Osteoblast (primary cell): ENCODE data around the gene CDC42BPG. TPM values are rescaled to one million over a fixed set of nuclear protein-coding genes. Genes with fewer than 3 reads are reported as not detected.

Experiments used
- DNase-seq: peaks from one replicate; pipeline ENCODE4 v3.0.0; 2011; ENCODE audit warnings: low spot score, mixed read lengths; ENCODE audit not compliant: insufficient read length; ENCODE audit errors: missing footprints
- H2AFZ ChIP-seq: 2 replicates; pipeline ENCODE4 v1.6.0; 2011; ENCODE audit warnings: mild to moderate bottlenecking, low read length
- H3K27ac ChIP-seq: 2 replicates; pipeline ENCODE4 v1.5.1; 2011; ENCODE audit warnings: mild to moderate bottlenecking, low read depth, low read length, moderate library complexity
- H3K27me3 ChIP-seq: 2 replicates; pipeline ENCODE4 v1.6.0; 2012; ENCODE audit warnings: mild to moderate bottlenecking, control low read depth, inconsistent platforms, low read length, moderate library complexity; ENCODE audit not compliant: insufficient read depth
- H3K36me3 ChIP-seq: 2 replicates; pipeline ENCODE4 v1.5.1; 2011; ENCODE audit warnings: mild to moderate bottlenecking, low read length, control low read depth, moderate library complexity; ENCODE audit not compliant: insufficient read depth
- H3K4me1 ChIP-seq: 2 replicates; pipeline ENCODE4 v1.5.1; 2011; ENCODE audit warnings: mild to moderate bottlenecking, low read length, control low read depth, moderate library complexity; ENCODE audit not compliant: insufficient read depth
- H3K4me2 ChIP-seq: 2 replicates; pipeline ENCODE4 v1.6.0; 2011; ENCODE audit warnings: mild to moderate bottlenecking, low read length; ENCODE audit not compliant: insufficient read depth
- H3K4me3 ChIP-seq: fragments of 200-600 bp; sonication (generic); 3 replicates; pipeline ENCODE4 v1.5.1; 2012; ENCODE audit warnings: mild to moderate bottlenecking, low read length, inconsistent platforms; ENCODE audit not compliant: insufficient read depth
- H3K79me2 ChIP-seq: 2 replicates; pipeline ENCODE4 v1.6.0; 2012; ENCODE audit warnings: mild to moderate bottlenecking, low read length, control low read depth, inconsistent platforms; ENCODE audit not compliant: insufficient read depth
- H3K9me3 ChIP-seq: 2 replicates; pipeline ENCODE4 v1.5.1; 2011; ENCODE audit warnings: low read depth, low read length, control low read depth
- H4K20me1 ChIP-seq: 2 replicates; pipeline ENCODE4 v1.6.0; 2012; ENCODE audit warnings: mild to moderate bottlenecking, low read length, control low read depth; ENCODE audit not compliant: insufficient read depth
- total RNA-seq: library from RNA; depleted of rRNA; stranded (reverse); fragments of >200 nt; gene quantifications from 2 replicates; pipeline ENCODE4 v1.2.3, GENCODE V29; 2012
- TF ChIP-seq, protein P1 (sequence below): IDR thresholded peaks from 2 replicates; pipeline ENCODE4 v1.5.1; 2011; ENCODE audit warnings: mild to moderate bottlenecking, low read depth, low read length, moderate library complexity; ENCODE audit errors: extremely low read depth

CDC42BPG gene
- total RNA-seq, 1 donor = under 0.01 TPM

DNA sequence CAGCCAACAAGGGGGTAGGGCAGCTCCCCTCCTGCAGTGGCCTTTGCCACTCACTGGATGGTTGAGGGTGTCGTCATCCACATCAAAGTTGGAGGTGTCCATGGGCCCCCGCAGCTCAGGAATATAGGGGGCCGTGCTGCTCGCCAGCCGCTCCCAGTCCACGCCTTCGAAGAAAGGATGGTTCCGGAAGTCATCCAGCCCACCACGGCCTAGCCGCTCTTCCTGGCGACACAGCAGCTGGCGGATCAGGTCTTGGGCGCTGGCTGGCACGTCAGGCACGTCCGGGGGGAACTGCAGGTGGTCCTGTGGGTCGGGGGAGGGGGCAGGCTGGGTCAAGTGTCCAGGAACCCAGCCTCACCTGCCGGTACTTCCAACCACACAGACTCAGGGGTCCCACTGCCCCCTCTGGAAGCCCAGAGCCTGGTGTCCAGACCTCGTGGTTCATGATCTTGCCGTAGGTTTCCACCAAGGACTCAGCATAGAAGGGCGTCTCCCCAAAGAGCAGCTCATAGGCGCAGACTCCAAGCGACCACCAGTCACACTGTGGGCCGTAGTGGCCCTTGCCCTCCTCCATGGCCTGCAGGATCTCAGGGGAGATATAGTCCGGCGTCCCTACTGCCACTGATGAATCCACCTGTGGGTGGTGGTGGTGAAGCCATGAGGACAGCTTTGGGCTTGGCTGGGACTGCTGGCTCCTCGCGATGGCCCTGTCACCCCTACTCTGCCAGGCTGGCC, 5.7 kb downstream of the CDC42BPG start:
- Histone ChIP-seq H3K9me3 (no peaks in the 10 kb centered on the region), H3K4me2 (no peak overlapping the region), H2AFZ (no peak overlapping the region), H3K27me3 (no peaks in the 10 kb centered on the region), H3K36me3 (no peaks in the 10 kb centered on the region), H3K4me3 (no peak overlapping the region), H4K20me1 (peaks cover under 1% of the 10 kb centered on the region), H3K27ac (no peak overlapping the region), H3K79me2 (no peaks in the 10 kb centered on the region), H3K4me1 (no peaks in the 10 kb centered on the region)
- DNase-seq = peak; percentile 72
- TF ChIP-seq, protein P1, sequence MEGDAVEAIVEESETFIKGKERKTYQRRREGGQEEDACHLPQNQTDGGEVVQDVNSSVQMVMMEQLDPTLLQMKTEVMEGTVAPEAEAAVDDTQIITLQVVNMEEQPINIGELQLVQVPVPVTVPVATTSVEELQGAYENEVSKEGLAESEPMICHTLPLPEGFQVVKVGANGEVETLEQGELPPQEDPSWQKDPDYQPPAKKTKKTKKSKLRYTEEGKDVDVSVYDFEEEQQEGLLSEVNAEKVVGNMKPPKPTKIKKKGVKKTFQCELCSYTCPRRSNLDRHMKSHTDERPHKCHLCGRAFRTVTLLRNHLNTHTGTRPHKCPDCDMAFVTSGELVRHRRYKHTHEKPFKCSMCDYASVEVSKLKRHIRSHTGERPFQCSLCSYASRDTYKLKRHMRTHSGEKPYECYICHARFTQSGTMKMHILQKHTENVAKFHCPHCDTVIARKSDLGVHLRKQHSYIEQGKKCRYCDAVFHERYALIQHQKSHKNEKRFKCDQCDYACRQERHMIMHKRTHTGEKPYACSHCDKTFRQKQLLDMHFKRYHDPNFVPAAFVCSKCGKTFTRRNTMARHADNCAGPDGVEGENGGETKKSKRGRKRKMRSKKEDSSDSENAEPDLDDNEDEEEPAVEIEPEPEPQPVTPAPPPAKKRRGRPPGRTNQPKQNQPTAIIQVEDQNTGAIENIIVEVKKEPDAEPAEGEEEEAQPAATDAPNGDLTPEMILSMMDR = no peak

DNA sequence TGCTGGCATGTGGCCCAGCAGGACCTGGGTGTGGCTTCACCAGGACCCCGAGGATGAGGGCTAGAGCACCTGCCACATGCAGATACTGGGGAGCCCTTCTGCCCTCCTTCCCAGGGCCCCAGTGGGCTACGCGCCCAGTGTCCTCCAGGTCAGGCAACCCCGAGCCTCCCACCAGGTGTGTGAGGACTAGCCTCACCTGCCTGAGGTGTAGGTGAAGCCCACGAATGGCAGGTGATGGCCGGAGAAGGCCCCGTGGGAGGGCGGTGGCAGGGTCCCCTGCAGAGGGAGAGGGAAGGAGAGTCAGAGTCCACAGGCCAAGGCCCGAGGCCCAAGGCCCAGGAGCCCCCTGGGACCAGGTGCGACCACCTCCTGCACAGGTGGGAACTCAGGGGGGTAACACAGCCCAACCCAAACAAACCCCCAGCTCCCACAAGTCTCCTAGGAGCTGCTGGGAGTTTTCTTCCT, 6.5 kb downstream of the CDC42BPG start:
- Histone ChIP-seq H3K27ac (no peak overlapping the region), H3K4me3 (no peak overlapping the region), H4K20me1 (no peaks in the 10 kb centered on the region), H3K27me3 (no peaks in the 10 kb centered on the region), H3K4me1 (no peaks in the 10 kb centered on the region), H3K79me2 (no peaks in the 10 kb centered on the region), H2AFZ (no peak overlapping the region), H3K36me3 (no peaks in the 10 kb centered on the region), H3K9me3 (no peaks in the 10 kb centered on the region), H3K4me2 (no peak overlapping the region)
- peak; percentile 52 for DNase-seq
- TF ChIP-seq, protein P1 = no peak

DNA sequence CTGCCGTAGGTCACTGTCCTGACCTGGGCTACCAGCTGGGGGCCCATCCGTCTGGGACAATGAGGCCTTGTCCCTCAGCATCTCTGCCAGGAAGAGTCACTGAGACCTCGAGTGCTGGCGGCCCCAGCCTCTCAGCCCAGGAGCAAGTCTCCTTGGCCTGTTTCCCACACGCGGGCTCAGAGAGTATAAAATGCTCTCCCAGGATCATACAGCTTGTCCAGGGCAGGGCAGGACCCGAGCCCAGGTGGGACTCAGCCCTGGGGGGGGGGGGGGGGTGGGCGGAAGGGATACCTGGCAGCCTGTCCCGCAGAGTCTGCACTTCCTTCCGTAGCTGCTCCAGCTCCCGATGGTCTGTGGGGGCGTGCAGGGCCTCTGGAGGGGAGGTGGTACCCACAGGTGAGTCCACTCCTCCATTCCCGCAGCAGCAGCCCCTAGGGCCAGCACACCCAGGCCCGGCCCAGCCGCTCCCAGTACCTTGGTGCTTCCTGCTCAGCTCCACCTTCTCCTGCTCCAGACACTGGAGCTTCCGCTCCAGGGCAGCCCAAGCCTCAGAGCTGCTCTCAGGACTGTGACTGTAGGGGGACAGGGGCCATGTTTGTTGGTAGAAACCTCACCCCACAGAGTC, 7.9 kb downstream of the CDC42BPG start:
- H3K27ac ChIP-seq = no peak overlapping the region
- H3K27me3 ChIP-seq = no peaks in the 10 kb centered on the region
- H3K4me2 ChIP-seq = no peak overlapping the region
- no peak overlapping the region for H3K4me3 ChIP-seq
- no peaks in the 10 kb centered on the region for H3K79me2 ChIP-seq
- H3K9me3 ChIP-seq = no peaks in the 10 kb centered on the region
- no peaks in the 10 kb centered on the region for H4K20me1 ChIP-seq
- no peaks in the 10 kb centered on the region for H3K4me1 ChIP-seq
- H2AFZ ChIP-seq = no peak overlapping the region
- peak; percentile 58 for DNase-seq
- TF ChIP-seq, protein P1 = no peak
- no peaks in the 10 kb centered on the region for H3K36me3 ChIP-seq
